Measurements from ENCODE around the gene RNF20.
"Not testable (repeated sequence)": the region's sequence is repeated elsewhere in the genome, so short reads cannot be mapped to it uniquely, and the experiment has no call there.

The RNF20 gene

DNA sequence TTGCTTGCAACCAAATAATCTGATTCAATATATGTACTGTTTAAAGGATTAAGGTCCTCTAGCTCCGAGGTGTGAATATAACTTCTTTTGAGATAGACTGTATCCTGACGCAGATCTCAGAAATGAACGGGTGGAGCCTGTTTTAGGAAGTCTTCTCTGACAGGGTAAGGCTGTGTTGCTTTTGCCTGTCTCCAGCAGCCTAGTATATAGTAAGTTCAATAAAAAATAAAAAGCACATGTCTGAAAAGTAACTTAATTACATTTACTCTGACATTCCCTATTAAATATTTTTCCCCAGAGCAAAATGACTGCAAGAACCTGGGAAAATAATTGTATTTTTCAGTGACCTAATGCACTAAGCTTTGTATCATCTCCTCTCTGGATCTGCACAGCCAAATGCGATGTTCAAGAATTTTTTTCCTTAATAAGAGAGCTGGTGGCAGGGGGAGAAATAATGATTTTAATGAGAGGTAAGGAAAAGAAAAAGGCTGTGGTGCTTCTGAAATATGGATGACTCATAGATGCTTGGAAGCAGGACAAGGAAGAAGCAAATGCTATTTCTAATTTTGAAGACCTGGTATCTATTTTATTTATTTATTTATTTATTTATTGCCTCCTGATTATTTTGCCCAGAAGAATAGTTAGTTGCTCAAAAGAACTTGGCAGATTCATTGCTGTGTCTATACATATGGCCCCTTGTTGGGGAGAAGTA, 53.8 kb downstream of the RNF20 start:
- no peak overlapping the region for H3K4me3 ChIP-seq (ENCODE audit: low read depth, low read length)

- H3K4me3 ChIP-seq (ENCODE audit: low read depth, low read length), result not testable (repeated sequence)
Measured at GRCh38 chr9:101590074-101590473, 56.4 kb downstream of the RNF20 start.

GRCh38 chr9:101590901-101591300, 57.2 kb downstream of the RNF20 start:
- no peak overlapping the region for H3K4me3 ChIP-seq (ENCODE audit: low read depth, low read length)

DNA sequence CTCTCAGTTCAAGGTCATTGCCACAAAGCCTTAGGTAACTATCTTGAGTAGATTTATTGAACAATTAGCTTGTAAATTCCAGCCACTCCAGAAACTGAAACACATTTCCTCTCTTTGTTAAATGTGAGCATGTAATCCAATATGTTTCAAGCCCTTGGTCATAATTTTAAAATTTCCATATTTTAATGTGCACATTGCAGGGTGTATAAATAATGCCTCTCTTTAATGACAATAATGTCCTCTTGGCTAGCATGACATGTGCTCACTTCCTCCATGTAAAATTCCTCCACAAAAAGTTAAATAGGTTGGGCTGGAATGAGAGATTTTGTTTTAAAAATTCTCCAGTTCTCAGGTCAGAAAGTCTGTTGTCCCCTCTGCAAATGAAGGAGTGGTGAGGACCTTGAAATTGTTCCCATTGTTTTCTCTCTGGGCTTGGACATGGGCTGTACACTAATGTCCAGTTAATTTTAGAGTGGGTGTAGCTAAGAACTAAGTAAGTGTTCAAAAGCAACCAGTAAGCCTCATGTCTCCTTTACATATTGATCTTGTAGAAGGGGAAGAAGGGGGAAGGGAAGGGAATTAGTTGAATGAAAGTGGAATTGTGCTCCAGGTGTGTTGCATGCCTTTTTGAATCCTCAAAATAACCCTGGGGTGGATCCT, 58.3 kb downstream of the RNF20 start:
- no peak overlapping the region for H3K4me3 ChIP-seq (ENCODE audit: low read depth, low read length)

DNA sequence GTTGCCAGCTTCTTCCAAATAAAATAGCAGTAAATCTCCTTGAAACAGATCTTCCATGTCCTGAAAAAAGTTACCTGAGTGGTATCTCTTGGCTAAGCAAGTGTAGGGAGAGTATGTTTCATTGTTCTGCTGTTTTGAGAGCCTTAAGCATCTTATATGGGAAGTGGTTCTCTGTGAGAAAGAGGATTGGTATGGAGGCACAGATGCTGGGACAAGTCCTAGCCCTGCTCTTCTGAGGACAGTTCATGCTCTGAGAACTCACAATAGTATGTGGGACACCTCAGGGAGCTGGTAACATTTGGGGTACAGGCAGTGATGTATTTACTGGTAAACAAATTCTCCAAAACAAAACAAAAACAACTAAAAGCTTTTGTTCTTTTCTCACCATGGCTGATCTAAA, 59.1 kb downstream of the RNF20 start:
- H3K4me3 ChIP-seq (ENCODE audit: low read depth, low read length), result no peak overlapping the region

DNA sequence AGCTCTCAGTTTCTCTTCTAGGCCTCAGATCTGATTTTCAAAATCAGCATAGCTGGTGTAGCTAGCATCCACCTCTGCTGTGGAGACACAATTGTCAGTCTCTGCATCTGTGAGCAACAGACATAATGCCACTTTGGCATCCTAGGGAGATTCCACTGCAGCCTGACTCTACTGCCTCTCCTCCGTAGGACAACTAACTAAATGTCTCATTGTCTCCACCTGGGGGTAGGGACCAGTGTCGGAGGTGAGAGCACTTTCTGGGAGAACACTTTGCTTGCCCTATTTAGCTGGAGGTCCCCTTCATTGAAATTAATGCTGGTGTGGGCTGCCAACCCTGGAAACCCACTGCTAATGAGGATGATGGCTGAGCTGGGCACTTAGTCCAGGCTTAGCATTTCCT, 59.7 kb downstream of the RNF20 start:
- no peak overlapping the region for H3K4me3 ChIP-seq (ENCODE audit: low read depth, low read length)

GRCh38 chr9:101594796-101595195, 61.1 kb downstream of the RNF20 start, which contains the start of gene PPP3R2:
Gene PPP3R2, minus strand, starts transcription at chr9:101594969. Its CDS starts 48 bp downstream, at chr9:101594921.
- no peak within 1 kb of the TSS for H3K4me3 ChIP-seq (ENCODE audit: low read depth, low read length)

GRCh38 chr9:101601904-101602765, 68.5 kb downstream of the RNF20 start:
- no peak overlapping the region for H3K4me3 ChIP-seq (ENCODE audit: low read depth, low read length)

DNA sequence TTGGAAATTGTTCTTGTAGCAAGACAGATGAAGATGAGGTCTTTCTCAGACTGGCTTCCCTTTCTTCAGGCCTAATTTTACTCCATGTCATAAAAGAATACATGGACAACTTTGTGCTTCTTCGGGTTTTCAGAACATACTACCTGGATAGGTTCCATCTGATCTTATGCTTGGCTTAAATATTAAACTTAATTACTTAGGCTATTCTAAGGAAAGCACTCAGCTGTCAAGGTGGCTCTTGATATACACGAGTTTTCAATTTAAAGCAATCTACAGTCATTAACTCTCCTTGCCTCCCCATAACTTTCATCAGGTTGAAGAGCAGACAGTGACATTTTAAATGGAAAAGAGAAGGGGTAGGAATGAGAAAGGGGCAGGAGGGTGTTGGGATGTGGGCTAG, 70.6 kb downstream of the RNF20 start:
- no peak overlapping the region for H3K4me3 ChIP-seq (ENCODE audit: low read depth, low read length)

- H3K4me3 ChIP-seq (ENCODE audit: low read depth, low read length), result no peak overlapping the region
Measured at GRCh38 chr9:101605547-101605946, 71.9 kb downstream of the RNF20 start.

Measured in iPS-11a (cell line).